GM12872 (cell line): ENCODE data around the gene LRIF1.

Source experiments
- TF ChIP-seq, protein P1 (sequence below): IDR thresholded peaks from 3 replicates; pipeline ENCODE4 v1.5.1; 2011; ENCODE audit warnings: low read depth, mild to moderate bottlenecking, low read length, moderate library complexity; ENCODE audit not compliant: insufficient read depth

LRIF1 gene

GRCh38 chr1:110902820-110903463 is 60.8 kb downstream of the LRIF1 start:
- TF ChIP-seq, protein P1, sequence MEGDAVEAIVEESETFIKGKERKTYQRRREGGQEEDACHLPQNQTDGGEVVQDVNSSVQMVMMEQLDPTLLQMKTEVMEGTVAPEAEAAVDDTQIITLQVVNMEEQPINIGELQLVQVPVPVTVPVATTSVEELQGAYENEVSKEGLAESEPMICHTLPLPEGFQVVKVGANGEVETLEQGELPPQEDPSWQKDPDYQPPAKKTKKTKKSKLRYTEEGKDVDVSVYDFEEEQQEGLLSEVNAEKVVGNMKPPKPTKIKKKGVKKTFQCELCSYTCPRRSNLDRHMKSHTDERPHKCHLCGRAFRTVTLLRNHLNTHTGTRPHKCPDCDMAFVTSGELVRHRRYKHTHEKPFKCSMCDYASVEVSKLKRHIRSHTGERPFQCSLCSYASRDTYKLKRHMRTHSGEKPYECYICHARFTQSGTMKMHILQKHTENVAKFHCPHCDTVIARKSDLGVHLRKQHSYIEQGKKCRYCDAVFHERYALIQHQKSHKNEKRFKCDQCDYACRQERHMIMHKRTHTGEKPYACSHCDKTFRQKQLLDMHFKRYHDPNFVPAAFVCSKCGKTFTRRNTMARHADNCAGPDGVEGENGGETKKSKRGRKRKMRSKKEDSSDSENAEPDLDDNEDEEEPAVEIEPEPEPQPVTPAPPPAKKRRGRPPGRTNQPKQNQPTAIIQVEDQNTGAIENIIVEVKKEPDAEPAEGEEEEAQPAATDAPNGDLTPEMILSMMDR = no peak

GRCh38 chr1:110899458-110899843 is 64.3 kb downstream of the LRIF1 start:
- TF ChIP-seq, protein P1 = no peak

- TF ChIP-seq, protein P1 = no peak
Observed at GRCh38 chr1:110898734-110899457, 64.8 kb downstream of the LRIF1 start.

DNA sequence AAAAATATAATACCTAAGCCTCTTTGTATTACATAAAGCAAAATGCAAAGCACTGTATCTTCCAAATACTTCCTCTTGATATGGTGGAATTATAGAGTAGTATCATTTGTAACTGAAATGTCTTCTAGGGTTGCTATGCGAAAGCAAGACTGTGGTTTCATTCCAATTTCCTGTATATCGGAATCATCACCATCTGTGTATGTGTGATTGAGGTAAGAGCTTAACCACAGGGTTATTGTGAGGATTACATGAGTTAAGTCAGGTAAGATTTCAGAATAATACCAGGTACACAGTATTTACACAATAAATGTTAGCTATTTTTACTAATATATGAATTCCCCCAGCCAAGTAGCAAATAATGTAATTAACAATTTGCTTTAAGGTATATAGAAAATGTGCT is 66.0 kb downstream of the LRIF1 start:
- TF ChIP-seq, protein P1 = no peak
